Prostate gland (tissue), 2 donors: ENCODE results near the gene TTLL4.

Experiments used
- CTCF ChIP-seq, 4 experiments: fragments of 200-600 bp in 2 of 4; fragments of 450-650 bp in 2 of 4; sonication (generic) in 2 of 4; IDR thresholded peaks; 1 replicate in 3 of 4; 2 replicates in 1 of 4; pipeline ENCODE4 v1.5.1; 2016 to 2019; ENCODE audit warnings: antibody characterized with exemption in 4 of 4, mild to moderate bottlenecking in 2 of 4, moderate library complexity in 2 of 4
- POLR2A ChIP-seq: fragments of 450-650 bp; IDR thresholded peaks from one replicate; pipeline ENCODE4 v1.6.1; 2016; ENCODE audit warnings: antibody characterized with exemption, mild to moderate bottlenecking

GRCh38 chr2:218796691-218797090 is 86.1 kb downstream of the TTLL4 start:
- TF ChIP-seq CTCF (IDR thresholded peaks at IDR 0.05): no peak
- no peak for TF ChIP-seq POLR2A
